SW 1271 (cell line): ENCODE measurements around the gene ZNF467.

ENCODE experiments used
- DNase-seq, 2 experiments: peaks; one replicate each; lab custom pipeline; 2025; lab: John Stamatoyannopoulos, UW

ZNF467 gene

DNA sequence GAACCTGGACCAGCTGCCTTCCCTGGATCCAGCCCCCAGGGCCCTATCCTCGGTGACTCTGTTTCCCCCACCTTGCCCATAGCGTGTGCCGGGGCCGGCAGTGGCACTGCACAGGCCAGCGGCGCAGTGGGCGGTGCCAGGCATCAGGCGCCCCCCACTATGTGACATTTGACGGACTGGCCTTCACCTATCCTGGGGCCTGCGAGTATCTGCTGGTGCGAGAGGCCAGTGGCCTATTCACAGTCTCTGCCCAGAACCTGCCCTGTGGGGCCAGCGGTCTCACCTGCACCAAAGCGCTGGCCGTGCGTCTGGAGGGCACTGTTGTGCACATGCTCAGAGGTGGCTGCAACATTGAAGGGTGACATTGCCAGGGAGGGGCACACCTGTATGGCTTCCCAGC lies 12.0 kb upstream of the ZNF467 start:
- no peak for DNase-seq

- no peak for DNase-seq
Measured at GRCh38 chr7:149784251-149784608, 10.8 kb upstream of the ZNF467 start.

GRCh38 chr7:149783386-149784250 lies 10.2 kb upstream of the ZNF467 start:
- no peak for DNase-seq

DNA sequence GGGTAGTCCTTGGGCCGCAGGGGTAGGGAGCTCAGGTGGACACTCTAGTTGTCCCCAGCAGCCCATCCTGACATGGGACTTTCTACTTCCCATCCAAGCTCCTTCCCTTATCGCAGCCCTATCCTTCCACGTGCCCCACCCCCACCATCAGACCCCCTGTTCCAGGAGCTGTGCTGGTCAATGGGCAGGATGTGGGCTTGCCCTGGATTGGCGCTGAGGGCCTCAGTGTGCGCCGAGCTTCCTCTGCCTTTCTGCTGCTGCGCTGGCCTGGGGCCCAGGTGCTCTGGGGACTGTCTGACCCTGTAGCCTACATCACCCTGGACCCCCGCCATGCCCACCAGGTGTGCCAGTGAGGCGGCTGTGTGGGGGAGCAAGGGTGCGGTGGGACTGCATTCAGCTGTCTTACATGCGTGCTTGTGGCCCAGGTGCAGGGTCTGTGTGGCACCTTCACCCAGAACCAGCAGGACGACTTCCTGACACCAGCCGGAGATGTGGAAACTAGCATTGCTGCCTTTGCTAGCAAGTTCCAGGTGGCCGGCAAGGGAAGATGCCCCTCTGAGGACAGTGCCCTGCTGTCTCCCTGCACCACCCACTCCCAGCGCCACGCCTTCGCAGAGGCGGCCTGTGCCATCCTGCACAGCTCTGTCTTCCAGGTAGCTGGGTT lies 9.4 kb upstream of the ZNF467 start:
- DNase-seq = no peak

DNA sequence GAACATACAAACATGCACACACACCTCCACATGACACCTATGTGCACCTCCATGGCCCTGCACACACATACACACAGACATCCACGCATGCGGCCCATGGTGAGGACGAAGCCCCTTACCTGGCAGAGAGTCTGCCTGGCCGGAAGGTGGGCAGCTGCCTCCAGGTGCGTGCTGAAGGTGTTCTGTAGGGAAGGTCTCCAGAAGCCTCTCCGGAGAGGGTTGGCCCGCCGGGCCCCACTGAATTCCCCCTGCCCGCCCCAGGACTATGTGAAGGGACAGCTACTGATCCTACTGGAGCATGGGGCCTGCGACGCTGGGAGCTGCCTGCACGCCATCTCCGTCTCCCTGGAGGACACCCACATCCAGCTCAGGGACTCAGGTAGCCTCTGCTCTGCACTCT lies 8.5 kb upstream of the ZNF467 start:
- DNase-seq = no peak

- no peak for DNase-seq
Measured at GRCh38 chr7:149780636-149781419, 7.4 kb upstream of the ZNF467 start.

GRCh38 chr7:149780056-149780455 lies 6.7 kb upstream of the ZNF467 start:
- no peak for DNase-seq

DNA sequence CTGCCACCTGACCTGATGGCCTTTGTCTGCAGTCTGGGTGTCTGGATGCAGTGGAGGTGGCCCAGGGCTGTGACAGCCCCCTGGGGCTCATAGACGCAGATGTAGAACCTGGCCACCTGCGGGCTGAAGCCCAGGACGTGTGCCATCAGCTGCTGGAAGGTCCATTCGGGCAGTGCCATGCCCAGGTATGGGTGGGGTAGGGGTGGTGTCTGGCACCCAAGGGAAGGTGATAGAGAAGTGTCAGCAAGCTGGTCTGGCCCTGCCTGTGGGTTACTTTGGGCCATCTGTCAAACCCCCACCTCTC lies 6.1 kb upstream of the ZNF467 start:
- no peak for DNase-seq

DNA sequence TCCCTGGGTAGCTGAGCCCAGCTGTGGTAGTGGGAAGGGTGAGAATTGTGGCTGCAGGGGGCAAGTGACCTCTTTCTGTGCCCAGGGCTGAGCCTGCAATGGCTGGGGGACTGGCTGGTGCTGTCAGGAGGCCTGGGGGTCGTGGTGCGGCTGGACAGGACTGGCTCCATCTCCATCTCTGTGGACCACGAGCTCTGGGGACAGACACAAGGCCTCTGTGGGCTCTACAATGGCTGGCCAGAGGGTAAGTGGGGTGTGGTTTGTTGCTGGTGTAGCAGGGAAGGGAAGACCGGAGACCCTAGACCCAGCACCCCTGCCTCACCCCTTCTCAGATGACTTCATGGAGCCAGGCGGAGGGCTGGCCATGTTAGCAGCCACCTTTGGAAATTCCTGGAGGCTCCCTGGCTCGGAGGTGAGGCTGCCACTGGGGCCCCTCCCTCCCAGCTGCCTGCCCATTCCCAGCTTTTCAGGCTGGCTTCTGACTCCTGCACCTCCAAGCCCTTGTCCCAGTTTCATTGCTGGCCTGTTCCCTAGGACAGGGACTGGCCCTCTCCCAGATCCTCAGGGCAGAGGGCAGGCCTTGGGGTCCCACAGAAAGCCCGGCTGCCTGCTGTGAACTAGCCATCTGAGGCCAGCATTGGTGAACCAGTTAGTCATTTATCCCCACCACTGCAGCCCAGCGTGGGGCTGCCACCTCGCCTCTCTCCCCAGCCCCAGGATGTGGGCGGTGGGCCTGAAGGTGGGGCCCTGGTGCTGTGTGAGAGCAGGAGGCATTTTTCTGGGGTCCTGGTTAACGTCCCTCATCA lies 5.5 kb upstream of the ZNF467 start:
- DNase-seq = no peak

- DNase-seq = no peak
Measured at GRCh38 chr7:149778327-149778637, 4.9 kb upstream of the ZNF467 start.

DNA sequence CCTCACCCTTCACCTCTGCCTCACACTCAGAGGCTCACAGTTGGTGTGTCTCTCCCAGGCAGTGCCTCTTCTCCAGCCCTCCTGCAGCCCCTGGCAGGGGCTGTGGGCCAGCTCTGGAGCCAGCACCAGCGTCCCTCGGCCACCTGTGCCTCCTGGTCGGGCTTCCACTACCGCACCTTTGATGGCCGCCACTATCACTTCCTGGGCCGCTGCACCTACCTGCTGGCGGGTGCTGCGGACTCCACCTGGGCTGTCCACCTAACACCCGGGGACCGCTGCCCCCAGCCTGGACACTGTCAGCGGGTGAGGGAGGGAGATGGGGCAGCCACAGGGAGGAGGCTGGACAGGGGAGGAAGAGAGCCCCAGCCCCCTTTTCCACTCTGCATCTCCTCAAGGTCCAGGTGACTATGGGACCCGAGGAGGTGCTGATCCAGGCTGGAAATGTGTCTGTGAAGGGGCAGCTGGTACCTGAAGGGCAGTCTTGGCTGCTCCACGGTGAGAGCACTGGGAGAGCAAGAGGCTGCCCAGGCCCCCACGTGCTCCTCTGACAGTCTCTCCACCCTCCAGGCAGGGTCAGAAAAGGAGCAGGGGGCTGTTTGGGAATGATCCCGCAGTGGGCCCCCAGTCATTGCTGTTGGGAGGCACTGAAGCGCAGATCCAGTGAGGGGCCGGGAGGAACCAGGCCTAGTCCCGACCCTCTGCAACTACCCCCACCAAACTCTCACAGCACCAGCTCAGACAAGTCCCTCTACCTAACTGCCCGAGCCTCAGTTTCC lies 4.4 kb upstream of the ZNF467 start:
- no peak for DNase-seq

- no peak for DNase-seq
Measured at GRCh38 chr7:149776848-149777407, 3.5 kb upstream of the ZNF467 start.

DNA sequence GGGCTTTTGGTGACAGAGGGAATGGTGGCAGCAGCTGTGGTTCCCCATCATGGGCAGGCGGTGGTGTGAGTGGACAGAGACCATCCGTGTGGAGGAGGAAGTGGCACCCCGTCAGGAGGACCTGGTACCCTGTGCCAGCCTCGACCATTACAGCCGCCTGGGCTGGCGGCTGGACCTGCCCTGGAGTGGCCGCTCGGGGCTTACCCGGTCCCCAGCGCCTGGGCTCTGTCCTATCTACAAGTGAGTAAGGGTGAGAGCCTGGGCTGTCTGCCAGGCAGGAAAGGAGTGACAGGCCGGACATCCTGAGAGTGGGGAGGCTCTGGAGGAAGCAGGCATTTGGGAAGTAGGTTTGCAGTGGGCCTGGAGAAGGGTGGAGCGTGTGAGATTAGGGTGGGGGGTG lies 2.9 kb upstream of the ZNF467 start:
- peak; percentile 13 to 43 for DNase-seq

DNA sequence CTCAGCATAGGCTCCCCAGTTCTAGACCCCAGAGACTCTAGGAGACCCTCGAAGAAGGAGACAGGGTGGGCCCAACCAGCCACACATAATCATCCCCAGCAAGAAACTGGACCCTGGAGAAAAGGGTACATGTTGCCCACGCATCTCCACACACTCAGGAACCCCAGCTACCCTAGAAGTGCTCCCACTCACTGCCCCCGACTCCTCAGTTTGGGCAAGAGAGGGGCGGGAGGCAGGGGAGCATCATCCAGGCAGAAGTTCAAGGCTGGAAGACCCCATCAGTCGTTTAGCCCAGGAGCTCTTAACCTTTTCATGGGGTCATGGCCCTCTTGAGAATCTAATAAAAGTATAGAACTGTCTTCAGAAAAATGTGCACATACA lies 1.8 kb upstream of the ZNF467 start:
- no peak for DNase-seq

- DNase-seq = no peak
Measured at GRCh38 chr7:149774237-149775175, 1.1 kb upstream of the ZNF467 start.

DNA sequence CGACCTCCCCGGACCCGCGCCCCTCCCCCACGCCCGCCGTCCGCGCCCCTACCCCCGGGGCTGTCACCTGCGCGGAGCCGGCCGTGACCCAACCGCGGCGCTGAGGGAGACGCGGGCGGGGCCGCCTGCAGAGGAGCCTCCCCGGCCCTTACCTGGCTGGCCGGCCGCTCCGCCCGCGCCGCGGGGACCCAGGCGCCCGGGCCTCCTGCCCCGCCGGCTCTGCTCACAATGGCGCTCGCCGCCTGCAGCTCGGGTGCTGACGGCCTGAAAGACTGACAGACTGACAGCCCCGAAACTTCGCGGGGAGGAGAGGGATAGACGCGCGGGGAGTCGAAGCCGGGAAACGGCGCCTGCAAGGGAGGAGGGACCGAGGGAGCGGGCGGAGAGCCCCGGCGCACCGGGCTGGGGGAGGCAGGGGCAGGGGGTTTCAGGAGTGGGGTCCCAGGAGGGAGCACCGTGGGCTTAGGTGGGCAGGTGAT lies 393 bp downstream of the ZNF467 start:
- DNase-seq = no peak

- DNase-seq = no peak
Measured at GRCh38 chr7:149772241-149772955, 990 bp downstream of the ZNF467 start.

- DNase-seq = peak; percentile 62 to 85
Measured at GRCh38 chr7:149771720-149772240, 1.6 kb downstream of the ZNF467 start.
